ENCODE measurements around the gene JPH3.

DNA sequence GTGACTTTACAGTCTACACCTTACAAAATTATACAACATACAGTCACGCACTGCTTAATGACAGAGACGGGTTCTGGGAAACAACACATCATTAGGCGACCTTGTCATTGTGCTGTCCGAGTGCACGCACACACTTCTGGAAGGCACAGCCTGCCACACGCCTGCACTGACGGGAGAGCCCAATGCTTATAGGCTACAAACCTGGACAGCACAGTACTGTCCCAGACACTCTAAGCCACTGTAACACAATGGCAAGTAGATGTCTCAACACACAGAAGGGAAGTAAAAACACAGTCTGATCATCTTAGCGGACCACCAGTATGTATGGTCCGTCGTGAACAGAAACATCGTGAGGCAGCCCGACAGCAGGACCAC lies 133.7 kb downstream of the JPH3 start:
- TF ChIP-seq BHLHE40 (IDR thresholded peaks at IDR 0.05; ENCODE audit: borderline replicate concordance) (no peak), TARDBP (IDR thresholded peaks at IDR 0.05) (no peak), L3MBTL2 (conservative IDR thresholded peaks at IDR 0.05) (no peak), HDGF (IDR thresholded peaks at IDR 0.05; ENCODE audit: borderline replicate concordance) (no peak), ZNF384 (IDR thresholded peaks at IDR 0.05) (no peak), SP1 (IDR thresholded peaks at IDR 0.05) (no peak), FOXM1 (IDR thresholded peaks at IDR 0.05; ENCODE audit: borderline replicate concordance) (no peak), FOXK2 (IDR thresholded peaks at IDR 0.05) (no peak)

Measured in HEK293T (cell line).